ENCODE data around the gene EGFL8.
A peak's percentile ranks its signal among the peaks of the same experiment; 100 is the strongest.

EGFL8 gene

GRCh38 chr6:32146687-32147086 is 17.7 kb upstream of the EGFL8 start:
- no peak for DNase-seq (ENCODE audit: low spot score)

- no peak for DNase-seq (ENCODE audit: low spot score)
Observed at GRCh38 chr6:32147401-32148132, 16.8 kb upstream of the EGFL8 start.

- peak; percentile 57 for DNase-seq (ENCODE audit: low spot score)
Observed at GRCh38 chr6:32148289-32149091, 15.9 kb upstream of the EGFL8 start.

GRCh38 chr6:32149092-32149755 is 15.2 kb upstream of the EGFL8 start:
- no peak for DNase-seq (ENCODE audit: low spot score)

- no peak for DNase-seq (ENCODE audit: low spot score)
Observed at GRCh38 chr6:32149932-32150870, 14.2 kb upstream of the EGFL8 start.

GRCh38 chr6:32151181-32151862 is 13.1 kb upstream of the EGFL8 start:
- DNase-seq (ENCODE audit: low spot score): no peak

- DNase-seq (ENCODE audit: low spot score): no peak
Observed at GRCh38 chr6:32151863-32152768, 12.3 kb upstream of the EGFL8 start, which contains the start of gene PRRT1. TSS of gene PRRT1 (minus strand) at chr6:32151939. CDS start at chr6:32151827, 112 bp downstream.

GRCh38 chr6:32152769-32153563 is 11.4 kb upstream of the EGFL8 start:
- DNase-seq (ENCODE audit: low spot score): no peak

- DNase-seq (ENCODE audit: low spot score): peak; percentile 63
Observed at GRCh38 chr6:32153564-32154513, 10.6 kb upstream of the EGFL8 start, which contains the start of gene PPT2. TSS of gene PPT2 (plus strand) at chr6:32154141. CDS start at chr6:32154595, 454 bp downstream.

- peak; percentile 73 for DNase-seq (ENCODE audit: low spot score)
Observed at GRCh38 chr6:32154514-32155161, 9.8 kb upstream of the EGFL8 start.

GRCh38 chr6:32156891-32157290 is 7.5 kb upstream of the EGFL8 start:
- no peak for DNase-seq (ENCODE audit: low spot score)

GRCh38 chr6:32158052-32158451 is 6.3 kb upstream of the EGFL8 start:
- no peak for DNase-seq (ENCODE audit: low spot score)

GRCh38 chr6:32163559-32164258 is 686 bp upstream of the EGFL8 start:
- no peak for DNase-seq (ENCODE audit: low spot score)

- no peak for DNase-seq (ENCODE audit: low spot score)
Observed at GRCh38 chr6:32166411-32167061, 2.1 kb downstream of the EGFL8 start.

GRCh38 chr6:32167154-32167760 is 2.9 kb downstream of the EGFL8 start:
- no peak for DNase-seq (ENCODE audit: low spot score)
